HepG2 (cell line): ENCODE data around the gene EEF1E1. TPM values are rescaled to one million over a fixed set of nuclear protein-coding genes. Genes with fewer than 3 reads are reported as not detected.

Source experiments
- ATAC-seq: fragments of 200-7000 bp; cut with Tn5 transposase; 3 replicates; pipeline ENCODE4 v1.9.1; 2020; ENCODE audit warnings: mild to moderate bottlenecking, moderate library complexity
- BruUV-seq: library from RNA; stranded (reverse); fragments of 400-500 nt; replicated peaks from 2 replicates; lab custom pipeline; 2021; lab: Mats Ljungman, UMichigan
- CTCF ChIA-PET: fragments of 300-600 bp; formaldehyde crosslinking; extraction: SDS; loops from one replicate; lab custom pipeline; 2021; ENCODE audit warnings: low total read pairs, inconsistent platforms, low intra/inter-chr PET ratio; lab: Yijun Ruan, JAX
- POLR2A ChIA-PET: fragments of 350-600 bp; sonication (Branson Sonifier 250); formaldehyde crosslinking; loops from one replicate; lab custom pipeline; 2020; ENCODE audit warnings: antibody characterized with exemption, inconsistent platforms; lab: Yijun Ruan, JAX
- DNase-seq: peaks from one replicate; pipeline ENCODE4 v3.0.0-alpha.2; 2015; ENCODE audit warnings: low spot score
- FAIRE-seq: peaks from 3 replicates; lab custom pipeline; 2011; peaks lifted over from hg19 to GRCh38; lab: Jason Lieb, UNC
- H2AFZ ChIP-seq: one replicate; pipeline ENCODE4 v1.6.1; 2011; ENCODE audit warnings: low read length, inconsistent platforms
- H3K27ac ChIP-seq: fragments of 300-600 bp; 3 replicates; pipeline ENCODE4 v1.8.0; 2011; ENCODE audit warnings: mixed run types, mild to moderate bottlenecking, mixed read lengths, low read length, inconsistent platforms; ENCODE audit not compliant: insufficient read depth; ENCODE audit errors: extremely low read length
- H3K27me3 ChIP-seq, 2 experiments: fragments of 200-600 bp in 1 of 2; 2 replicates in 1 of 2; 3 replicates in 1 of 2; pipeline versions ENCODE4 v1.6.0 to v1.8.0; 2011; ENCODE audit warnings: low read length in 2 of 2, mild to moderate bottlenecking in 2 of 2, moderate library complexity in 2 of 2, inconsistent platforms in 1 of 2; ENCODE audit not compliant: insufficient read depth in 2 of 2, control insufficient read depth in 1 of 2
- H3K36me3 ChIP-seq, 2 experiments: fragments of 200-600 bp in 1 of 2; replicated peaks in 1 of 2; 2 replicates in 1 of 2; 3 replicates in 1 of 2; pipeline versions ENCODE4 v1.5.1 to v1.8.0; 2011; ENCODE audit warnings: low read length in 2 of 2, inconsistent platforms in 1 of 2; ENCODE audit not compliant: insufficient read depth in 2 of 2, control insufficient read depth in 1 of 2
- H3K4me1 ChIP-seq: 2 replicates; pipeline ENCODE4 v1.5.1; 2012; ENCODE audit warnings: low read length, inconsistent platforms; ENCODE audit not compliant: insufficient read depth
- H3K4me2 ChIP-seq: 2 replicates; pipeline ENCODE4 v1.6.0; 2011; ENCODE audit warnings: low read depth, low read length, inconsistent platforms
- H3K4me3 ChIP-seq, 3 experiments: fragments of 200-600 bp in 1 of 3; sonication (generic), shearing (Covaris generic) in 1 of 3; replicated peaks in 1 of 3; 2 replicates each; pipeline ENCODE4 v1.5.1; 2011 to 2016; ENCODE audit warnings: low read length in 3 of 3, inconsistent platforms in 2 of 3, low read depth in 2 of 3, mild to moderate bottlenecking in 2 of 3, control low read depth in 1 of 3, mixed read lengths in 1 of 3; ENCODE audit not compliant: insufficient read depth in 1 of 3
- H3K79me2 ChIP-seq: one replicate; pipeline ENCODE4 v1.6.1; 2011; ENCODE audit warnings: low read length, inconsistent platforms; ENCODE audit not compliant: insufficient read depth
- H3K9ac ChIP-seq: 2 replicates; pipeline ENCODE4 v1.6.0; 2011; ENCODE audit warnings: mild to moderate bottlenecking, low read depth, low read length, inconsistent platforms; ENCODE audit not compliant: insufficient read depth
- H3K9me3 ChIP-seq: 2 replicates; pipeline ENCODE4 v1.5.1; 2012; ENCODE audit warnings: mild to moderate bottlenecking, low read length
- H4K20me1 ChIP-seq: 2 replicates; pipeline ENCODE4 v1.6.0; 2011; ENCODE audit warnings: inconsistent platforms, mild to moderate bottlenecking, low read length, moderate library complexity; ENCODE audit not compliant: insufficient read depth
- CEBPB ChIP-seq: IDR thresholded peaks from 2 replicates; pipeline ENCODE4 v1.6.1; 2011; ENCODE audit warnings: low read depth, low read length, improper control_type of control experiment, borderline replicate concordance
- JDP2 ChIP-seq: sonication (generic); formaldehyde crosslinking; IDR thresholded peaks from 2 replicates; pipeline ENCODE4 v1.8.1; 2022; ENCODE audit warnings: missing genetic modification reagents, borderline replicate concordance
- NFE2 ChIP-seq: sonication (generic); formaldehyde crosslinking; IDR thresholded peaks from 2 replicates; pipeline ENCODE4 v1.4.0; 2020; ENCODE audit warnings: missing genetic modification reagents
- RCOR2 ChIP-seq: IDR thresholded peaks from 2 replicates; pipeline ENCODE4 v1.6.1; 2016; ENCODE audit warnings: missing biosample characterization, missing genetic modification reagents
- TCF7L2 ChIP-seq: IDR thresholded peaks from 2 replicates; pipeline ENCODE4 v1.6.1; 2011; ENCODE audit warnings: mild to moderate bottlenecking, low read depth, low read length, moderate library complexity
- ZBTB7A ChIP-seq: sonication (generic); formaldehyde crosslinking; IDR thresholded peaks from 2 replicates; pipeline ENCODE4 v1.8.0; 2022; ENCODE audit warnings: mild to moderate bottlenecking, missing genetic modification reagents
- ZFP82 ChIP-seq: sonication (generic); formaldehyde crosslinking; IDR thresholded peaks from 2 replicates; pipeline ENCODE4 v1.5.1; 2020; ENCODE audit warnings: mild to moderate bottlenecking, missing genetic modification reagents, borderline replicate concordance
- ZMAT3 ChIP-seq: sonication (generic); formaldehyde crosslinking; conservative IDR thresholded peaks from 2 replicates; pipeline ENCODE4 v1.7.0; 2021; ENCODE audit warnings: missing genetic modification reagents
- ZNF713 ChIP-seq: sonication (generic); formaldehyde crosslinking; IDR thresholded peaks from 2 replicates; pipeline ENCODE4 v1.4.0; 2020; ENCODE audit warnings: mild to moderate bottlenecking, missing genetic modification reagents
- ZNF772 ChIP-seq: sonication (generic); formaldehyde crosslinking; IDR thresholded peaks from 2 replicates; pipeline ENCODE4 v1.5.0; 2020; ENCODE audit warnings: mild to moderate bottlenecking, missing genetic modification reagents
- WGBS: methylation state at CpG from one replicate; pipeline ENCODE4 v1.1.6; 2017; ENCODE audit warnings: low lambda C conversion rate; 5-methylcytosine and 5-hydroxymethylcytosine counted together
- in situ Hi-C: cut with HindIII; loops from 2 replicates; pipeline ENCODE4 v1.10.0; 2017; ENCODE audit warnings: low pct_unique_long_range_greater_than_20kb; ENCODE audit not compliant: extremely low pct_ligation_motif_present
- intact Hi-C: fragments of 100-400 bp; cut with micrococcal nuclease; formaldehyde crosslinking; loops from one replicate; pipeline ENCODE4 v1.10.0; 2022; ENCODE audit not compliant: unreplicated experiment
- polyA plus RNA-seq, 8 experiments: library from polyadenylated mRNA; depleted of rRNA in 3 of 8; stranded (reverse) in 7 of 8; unstranded in 1 of 8; fragments of >200 nt; fragmentation: Illumina TruSeq in 4 of 8; extraction: Trizol in 4 of 8; gene quantifications; 2 replicates each; pipeline versions ENCODE4 v1.2.1 to v1.2.3, GENCODE V29; 2011 to 2016; ENCODE audit warnings: low read depth in 4 of 8, missing spikeins in 1 of 8, mixed read lengths in 1 of 8; ENCODE audit not compliant: insufficient read depth in 1 of 8
- total RNA-seq, 5 experiments: library from RNA; depleted of rRNA; stranded (reverse); fragments of >200 nt; fragmentation: Illumina TruSeq; extraction: Trizol; gene quantifications; 2 replicates each; pipeline ENCODE4 v1.2.3, GENCODE V29; 2016; ENCODE audit warnings: low read depth in 1 of 5

Gene EEF1E1
- total and polyA plus RNA-seq, 2 of the 13 experiments (the other 11 are each of a cell fraction or from before 2014, with no cell fraction given), result 128 to 188 TPM

DNA sequence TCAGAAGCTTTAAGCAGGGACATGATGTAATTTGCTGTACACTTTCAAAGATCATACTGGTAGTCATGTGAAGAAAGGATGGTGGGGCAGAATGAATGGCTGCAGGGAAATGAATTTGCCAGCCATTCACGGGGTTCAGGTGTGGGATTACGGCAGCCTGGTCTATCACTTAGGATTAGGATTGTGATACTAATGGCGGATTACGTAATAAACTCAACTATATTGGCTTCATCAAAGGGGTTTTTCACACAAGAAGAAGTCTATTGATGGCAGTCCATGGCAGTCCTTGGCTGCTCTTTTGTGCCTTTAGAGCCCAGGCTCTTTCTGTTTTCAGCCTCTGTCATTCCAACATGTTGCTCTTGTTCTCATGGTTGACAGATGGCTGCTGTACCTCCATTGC, 12.6 kb upstream of the EEF1E1 start:
- Histone ChIP-seq H3K27ac (no peak overlapping the region), H3K27me3 (peaks cover 0 to 3% of the 10 kb centered on the region in 2 experiments; a peak in 1 of 5 replicates), H3K36me3 (no peaks in the 10 kb centered on the region), H3K4me2 (no peak overlapping the region), H3K9me3 (no peaks in the 10 kb centered on the region), H3K4me3 (no peak overlapping the region), H3K4me1 (peaks cover 16% of the 10 kb centered on the region), H3K79me2 (no peaks in the 10 kb centered on the region), H3K9ac (no peak overlapping the region), H2AFZ (no peak overlapping the region), H4K20me1 (no peaks in the 10 kb centered on the region)
- CTCF ChIA-PET, result no interaction called here
- no TSS peak for BruUV-seq
- ATAC-seq (no peak), DNase-seq (no peak), FAIRE-seq (no peak)
- intact Hi-C loops, result no loop called here
- WGBS, result 61% methylated on average over 4 of the region's 4 CpGs
- POLR2A ChIA-PET, result no interaction called here
- in situ Hi-C loops, result no loop called here
- no peak for TF ChIP-seq NFE2 (CRISPR knock-in tag)
- no peak for TF ChIP-seq ZNF772
- TF ChIP-seq JDP2, result no peak
- no peak for TF ChIP-seq ZNF713 (CRISPR knock-in tag)
- no peak for TF ChIP-seq ZFP82 (CRISPR knock-in tag)
- peak; percentile 69; the same call in 1 of the 2 replicates for TF ChIP-seq CEBPB
- TF ChIP-seq RCOR2 (CRISPR knock-in tag), result no peak

DNA sequence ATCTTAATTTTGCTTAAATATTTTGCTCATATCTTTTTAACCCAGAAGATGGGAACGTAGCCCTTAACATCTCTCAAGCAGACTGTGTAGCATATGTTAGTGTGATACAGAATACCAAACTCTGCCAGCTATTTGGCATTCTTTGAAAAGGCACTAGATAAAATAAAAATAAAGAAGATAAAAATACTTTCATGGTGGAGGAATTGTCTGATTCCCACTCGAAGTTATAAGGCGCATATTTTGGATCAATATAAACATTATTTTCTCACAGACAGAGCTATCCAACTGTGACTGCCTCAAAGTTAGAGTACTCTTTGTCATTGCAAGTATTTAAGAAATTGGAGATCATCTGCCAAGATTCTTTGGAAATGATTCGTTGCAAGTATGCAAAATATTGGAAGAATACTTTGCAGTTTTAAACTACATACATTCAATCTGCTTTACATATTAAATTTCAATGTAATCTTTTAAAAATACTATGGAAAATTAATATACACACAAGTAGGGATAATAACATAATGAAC, 10.8 kb upstream of the EEF1E1 start:
- H3K4me3 ChIP-seq, result no peak overlapping the region
- no peak overlapping the region for H2AFZ ChIP-seq
- no peak for DNase-seq
- 31% methylated on average over 4 of the region's 4 CpGs for WGBS
- in situ Hi-C loops, result no loop called here
- H3K4me1 ChIP-seq, result peaks cover 34% of the 10 kb centered on the region
- no peak overlapping the region for H3K9ac ChIP-seq
- no peak for FAIRE-seq
- POLR2A ChIA-PET, result interaction anchor here (1.6 kb wide), 1 partner anchor 11 kb away, joined by 6 read pairs; the partner anchor contains the start of gene EEF1E1
- H3K36me3 ChIP-seq, result no peaks in the 10 kb centered on the region
- H3K4me2 ChIP-seq, result no peak overlapping the region
- no peaks in the 10 kb centered on the region for H3K79me2 ChIP-seq
- H4K20me1 ChIP-seq, result no peaks in the 10 kb centered on the region
- 0 out of 5 replicates have a peak, but pooled peaks cover 0 to 3% of the 10 kb centered on the region in 2 experiments for H3K27me3 ChIP-seq
- no peak for TF ChIP-seq ZBTB7A (CRISPR knock-in tag)
- no peak for TF ChIP-seq TCF7L2
- no peak for TF ChIP-seq ZMAT3 (CRISPR knock-in tag)
- TF ChIP-seq, all 625 proteins: peak for 0
- Histone ChIP-seq H3K27ac (no peak overlapping the region), H3K9me3 (no peaks in the 10 kb centered on the region)
- CTCF ChIA-PET, result no interaction called here
- intact Hi-C loops, result no loop called here
- no peak for ATAC-seq
- BruUV-seq, result no TSS peak
